GM18505 (cell line): ENCODE measurements around the gene CENPF.
"Not testable (repeated sequence)": the region's sequence is repeated elsewhere in the genome, so short reads cannot be mapped to it uniquely, and the experiment has no call there.

Source experiments
- ATAC-seq: cut with Tn5 transposase; IDR thresholded peaks from one replicate; pipeline ENCODE4 v1.9.1; 2021; ENCODE audit not compliant: unreplicated experiment
- POLR2A ChIP-seq: IDR thresholded peaks from 4 replicates; pipeline ENCODE4 v1.6.1; 2011; ENCODE audit warnings: borderline replicate concordance; ENCODE audit not compliant: insufficient read depth, insufficient read length; ENCODE audit errors: extremely low read depth

Gene CENPF

GRCh38 chr1:214573386-214574318 is 29.3 kb upstream of the CENPF start:
- no peak for TF ChIP-seq POLR2A
- ATAC-seq: no peak

DNA sequence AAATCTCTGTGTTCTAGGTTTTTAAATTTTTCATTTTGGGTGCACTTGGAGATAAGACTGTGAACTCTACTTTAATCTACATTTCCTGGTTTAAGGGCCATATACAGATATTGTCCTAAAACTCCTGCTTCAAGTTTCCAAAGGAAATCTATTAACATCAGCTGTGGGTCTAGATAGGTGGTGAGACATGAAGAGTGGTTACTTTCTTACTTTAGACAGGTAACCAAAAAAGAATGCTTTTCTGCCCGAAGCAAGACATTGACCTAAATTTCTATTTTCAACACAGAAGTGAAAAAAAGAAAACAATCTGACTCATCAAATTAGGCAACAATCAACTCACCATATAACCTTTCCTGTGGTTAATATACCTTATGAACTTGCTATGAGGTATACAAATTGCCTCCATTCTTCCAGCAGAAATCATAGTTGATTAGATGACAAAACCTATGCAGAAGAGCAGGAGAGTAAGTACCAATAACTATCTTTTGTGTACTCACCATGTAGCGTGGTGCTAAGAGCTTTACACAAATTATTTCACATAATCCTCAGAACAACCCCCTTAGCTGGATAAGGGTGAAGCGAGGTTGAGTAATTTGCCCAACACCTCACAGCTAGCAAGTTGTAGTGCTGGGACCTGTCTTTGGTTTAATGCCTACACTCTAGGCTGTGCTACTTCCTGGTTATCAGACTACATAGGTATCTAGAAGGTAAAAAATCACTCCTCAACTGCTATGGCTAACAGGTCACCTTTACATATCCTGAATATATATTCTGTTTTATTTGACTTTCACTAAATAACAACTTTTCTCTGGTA is 28.2 kb upstream of the CENPF start:
- no peak for ATAC-seq
- no peak for TF ChIP-seq POLR2A

- not testable (repeated sequence) for ATAC-seq
These were observed 26.9 kb upstream of the CENPF start for GRCh38 chr1:214576120-214576519.

DNA sequence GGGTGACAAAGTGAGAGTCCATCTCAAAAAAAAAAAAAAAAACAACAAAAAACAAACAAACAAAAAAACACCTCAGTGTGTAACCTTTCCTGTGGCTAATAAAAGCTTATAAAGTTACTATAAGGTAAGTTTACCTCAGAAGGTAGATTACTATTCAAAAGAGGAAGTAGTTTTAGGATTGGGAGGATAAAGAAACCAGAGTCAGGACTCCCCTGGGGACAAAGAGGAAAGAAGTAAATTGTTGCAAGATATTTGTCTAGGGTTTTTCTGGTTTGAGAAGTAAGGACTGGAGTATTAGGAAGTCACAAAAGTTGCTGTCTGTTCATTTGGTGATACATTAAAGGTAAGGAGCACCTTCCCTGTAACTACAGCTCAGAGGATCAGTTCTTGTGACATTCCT is 23.8 kb upstream of the CENPF start:
- ATAC-seq: no peak
- TF ChIP-seq POLR2A: no peak

DNA sequence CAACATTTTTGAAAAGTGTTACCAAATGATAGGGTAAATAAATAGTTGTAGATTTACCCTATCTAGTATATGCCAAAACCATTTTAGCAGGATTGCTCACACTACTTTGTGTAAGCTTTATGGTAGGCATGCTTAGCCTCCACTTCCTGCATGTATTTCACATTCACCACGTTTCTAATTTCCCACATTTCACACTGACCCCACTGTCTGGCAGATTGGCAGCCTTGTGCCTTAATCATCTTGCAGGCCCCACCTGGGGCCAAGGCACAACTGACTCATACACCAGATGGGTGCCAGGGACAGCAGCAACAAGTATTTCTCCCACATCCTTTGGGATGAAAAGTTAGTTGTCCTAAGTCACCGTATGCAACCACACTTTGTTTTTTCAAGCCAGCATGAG is 21.2 kb upstream of the CENPF start:
- ATAC-seq: no peak
- TF ChIP-seq POLR2A: no peak

- ATAC-seq: no peak
- TF ChIP-seq POLR2A: no peak
These were observed 20.6 kb upstream of the CENPF start for GRCh38 chr1:214582289-214582891.

DNA sequence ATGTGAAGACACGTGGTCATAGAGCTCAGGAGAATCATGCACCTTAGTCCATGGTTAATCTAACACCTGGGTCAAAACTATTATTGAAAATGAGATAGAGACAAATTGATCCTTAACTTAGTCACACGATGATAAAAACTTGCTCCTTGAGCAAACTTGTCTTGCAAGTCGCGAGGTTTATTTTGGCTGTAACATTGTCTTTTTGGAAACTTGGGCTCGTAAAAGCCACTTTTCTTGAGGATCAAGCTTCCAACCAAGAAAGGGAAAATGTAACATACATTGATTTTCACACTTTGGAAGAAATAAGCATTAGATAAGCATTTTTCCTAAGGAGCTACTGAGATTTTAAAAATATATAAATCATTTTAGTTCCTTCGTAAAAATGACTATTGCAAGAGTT is 19.9 kb upstream of the CENPF start:
- no peak for TF ChIP-seq POLR2A
- no peak for ATAC-seq

- no peak for TF ChIP-seq POLR2A
- no peak for ATAC-seq
These were observed 19.0 kb upstream of the CENPF start for GRCh38 chr1:214583824-214584554.

DNA sequence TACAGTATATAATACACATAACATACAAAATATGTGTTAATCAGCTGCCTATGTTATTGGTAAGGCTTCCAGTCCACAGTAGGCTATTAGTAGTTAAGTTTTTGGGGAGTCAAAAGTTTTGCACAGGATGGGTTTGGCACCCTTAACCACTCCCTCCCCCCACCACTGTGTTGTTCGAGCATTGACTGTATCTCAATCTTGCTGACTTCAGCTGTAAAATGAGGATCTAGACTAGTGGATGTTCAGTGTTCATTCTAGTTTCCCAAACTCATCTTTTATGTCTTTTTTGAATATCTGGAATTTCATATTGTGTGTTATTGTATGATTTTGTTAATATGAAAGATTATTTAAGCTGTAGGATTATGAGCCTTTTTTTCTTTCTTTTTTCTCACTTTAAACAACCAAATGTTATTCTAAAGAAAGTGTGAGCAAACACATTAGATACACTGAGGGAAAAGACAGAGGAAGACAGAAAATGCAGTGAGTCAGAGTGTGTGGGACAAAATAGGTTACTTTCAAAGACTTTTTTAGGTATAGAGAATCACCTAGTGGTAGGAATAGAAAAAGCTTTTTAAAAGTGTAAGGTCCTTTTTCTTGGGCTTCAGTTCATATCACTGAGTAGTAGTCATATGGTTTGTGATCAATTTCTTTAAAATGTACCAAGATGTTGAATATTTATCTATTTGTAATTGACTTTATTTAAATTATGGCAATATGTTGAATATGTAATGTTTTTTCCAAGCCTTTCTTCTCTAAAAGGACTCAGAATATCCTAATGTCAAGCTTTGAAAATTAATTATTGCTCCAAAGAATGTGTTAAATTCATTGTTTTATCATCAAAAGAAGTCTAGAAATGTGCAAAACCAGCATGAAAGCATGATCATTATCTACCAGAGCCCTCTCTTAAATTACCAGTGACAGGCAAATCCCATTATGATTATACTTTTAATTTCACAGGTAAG is 17.9 kb upstream of the CENPF start:
- ATAC-seq: no peak
- no peak for TF ChIP-seq POLR2A

GRCh38 chr1:214586621-214587020 is 16.4 kb upstream of the CENPF start:
- ATAC-seq: no peak
- no peak for TF ChIP-seq POLR2A

- no peak for TF ChIP-seq POLR2A
- no peak for ATAC-seq
These were observed 15.8 kb upstream of the CENPF start for GRCh38 chr1:214587165-214587564.
